Panc1 (cell line): ENCODE measurements around the gene ERRFI1.

Source experiments
- CTCF ChIP-seq: fragments of 450-650 bp; IDR thresholded peaks from 2 replicates; pipeline ENCODE4 v1.5.1; 2017; ENCODE audit warnings: mild to moderate bottlenecking
- TCF7L2 ChIP-seq: IDR thresholded peaks from 2 replicates; pipeline ENCODE4 v1.6.1; 2011; ENCODE audit warnings: mild to moderate bottlenecking, low read depth, low read length, inconsistent platforms

- no peak for TF ChIP-seq CTCF
- TF ChIP-seq TCF7L2, result no peak
Measured at GRCh38 chr1:8046391-8046790, 20.3 kb upstream of the ERRFI1 start.
